MM.1S (cell line): ENCODE results near the gene SLC39A9.

Experiments
- EZH2 ChIP-seq: fragments of 300-600 bp; sonication (generic); optimal IDR thresholded peaks from 2 replicates; pipeline ENCODE3; 2017; ENCODE audit warnings: low read depth, mild to moderate bottlenecking, antibody characterized with exemption, low read length, mixed read lengths
- TF ChIP-seq, protein P1 (sequence below): fragments of 300-600 bp; sonication (generic); IDR thresholded peaks from 2 replicates; pipeline ENCODE4 v1.5.1; 2016; ENCODE audit warnings: antibody characterized with exemption, low read length, mixed read lengths

DNA sequence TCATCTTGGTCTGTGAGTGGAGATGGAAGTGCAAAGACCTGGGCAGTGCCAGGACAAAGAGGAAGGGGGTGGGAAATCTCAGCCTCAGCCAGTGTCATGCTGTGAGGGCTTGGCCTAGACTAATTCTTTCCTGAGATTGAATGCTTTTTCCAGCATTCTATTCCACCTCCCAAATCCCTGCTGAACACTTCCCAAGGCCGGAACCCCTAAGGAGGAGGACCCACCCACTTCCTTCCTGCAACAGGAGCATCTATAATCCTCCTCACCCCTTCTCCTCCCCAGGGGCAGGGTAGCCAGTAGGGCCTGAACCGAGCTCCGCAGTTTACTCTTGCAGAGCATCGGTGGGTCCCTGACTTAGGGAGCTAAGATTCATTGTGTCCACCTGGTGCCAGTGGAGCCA, 89.3 kb downstream of the SLC39A9 start:
- TF ChIP-seq EZH2 = no peak
- TF ChIP-seq, protein P1, sequence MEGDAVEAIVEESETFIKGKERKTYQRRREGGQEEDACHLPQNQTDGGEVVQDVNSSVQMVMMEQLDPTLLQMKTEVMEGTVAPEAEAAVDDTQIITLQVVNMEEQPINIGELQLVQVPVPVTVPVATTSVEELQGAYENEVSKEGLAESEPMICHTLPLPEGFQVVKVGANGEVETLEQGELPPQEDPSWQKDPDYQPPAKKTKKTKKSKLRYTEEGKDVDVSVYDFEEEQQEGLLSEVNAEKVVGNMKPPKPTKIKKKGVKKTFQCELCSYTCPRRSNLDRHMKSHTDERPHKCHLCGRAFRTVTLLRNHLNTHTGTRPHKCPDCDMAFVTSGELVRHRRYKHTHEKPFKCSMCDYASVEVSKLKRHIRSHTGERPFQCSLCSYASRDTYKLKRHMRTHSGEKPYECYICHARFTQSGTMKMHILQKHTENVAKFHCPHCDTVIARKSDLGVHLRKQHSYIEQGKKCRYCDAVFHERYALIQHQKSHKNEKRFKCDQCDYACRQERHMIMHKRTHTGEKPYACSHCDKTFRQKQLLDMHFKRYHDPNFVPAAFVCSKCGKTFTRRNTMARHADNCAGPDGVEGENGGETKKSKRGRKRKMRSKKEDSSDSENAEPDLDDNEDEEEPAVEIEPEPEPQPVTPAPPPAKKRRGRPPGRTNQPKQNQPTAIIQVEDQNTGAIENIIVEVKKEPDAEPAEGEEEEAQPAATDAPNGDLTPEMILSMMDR = no peak
